HepG2 (cell line): Measurements from ENCODE around the gene PSMB8. TPM values are rescaled to one million over a fixed set of nuclear protein-coding genes. Genes with fewer than 3 reads are reported as not detected.

ENCODE experiments used
- ATAC-seq: fragments of 200-7000 bp; cut with Tn5 transposase; 3 replicates; pipeline ENCODE4 v1.9.1; 2020; ENCODE audit warnings: mild to moderate bottlenecking, moderate library complexity
- BruUV-seq: library from RNA; stranded (reverse); fragments of 400-500 nt; replicated peaks from 2 replicates; lab custom pipeline; 2021; lab: Mats Ljungman, UMichigan
- CTCF ChIA-PET: fragments of 300-600 bp; formaldehyde crosslinking; extraction: SDS; loops from one replicate; lab custom pipeline; 2021; ENCODE audit warnings: low total read pairs, inconsistent platforms, low intra/inter-chr PET ratio; lab: Yijun Ruan, JAX
- POLR2A ChIA-PET: fragments of 350-600 bp; sonication (Branson Sonifier 250); formaldehyde crosslinking; loops from one replicate; lab custom pipeline; 2020; ENCODE audit warnings: antibody characterized with exemption, inconsistent platforms; lab: Yijun Ruan, JAX
- DNase-seq: peaks from one replicate; pipeline ENCODE4 v3.0.0-alpha.2; 2015; ENCODE audit warnings: low spot score
- FAIRE-seq: peaks from 3 replicates; lab custom pipeline; 2011; peaks lifted over from hg19 to GRCh38; lab: Jason Lieb, UNC
- H2AFZ ChIP-seq: one replicate; pipeline ENCODE4 v1.6.1; 2011; ENCODE audit warnings: low read length, inconsistent platforms
- H3K27ac ChIP-seq: fragments of 300-600 bp; 3 replicates; pipeline ENCODE4 v1.8.0; 2011; ENCODE audit warnings: mixed run types, mild to moderate bottlenecking, mixed read lengths, low read length, inconsistent platforms; ENCODE audit not compliant: insufficient read depth; ENCODE audit errors: extremely low read length
- H3K27me3 ChIP-seq, 2 experiments: fragments of 200-600 bp in 1 of 2; 2 replicates in 1 of 2; 3 replicates in 1 of 2; pipeline versions ENCODE4 v1.6.0 to v1.8.0; 2011; ENCODE audit warnings: low read length in 2 of 2, mild to moderate bottlenecking in 2 of 2, moderate library complexity in 2 of 2, inconsistent platforms in 1 of 2; ENCODE audit not compliant: insufficient read depth in 2 of 2, control insufficient read depth in 1 of 2
- H3K36me3 ChIP-seq, 2 experiments: fragments of 200-600 bp in 1 of 2; replicated peaks in 1 of 2; 2 replicates in 1 of 2; 3 replicates in 1 of 2; pipeline versions ENCODE4 v1.5.1 to v1.8.0; 2011; ENCODE audit warnings: low read length in 2 of 2, inconsistent platforms in 1 of 2; ENCODE audit not compliant: insufficient read depth in 2 of 2, control insufficient read depth in 1 of 2
- H3K4me1 ChIP-seq: 2 replicates; pipeline ENCODE4 v1.5.1; 2012; ENCODE audit warnings: low read length, inconsistent platforms; ENCODE audit not compliant: insufficient read depth
- H3K4me2 ChIP-seq: 2 replicates; pipeline ENCODE4 v1.6.0; 2011; ENCODE audit warnings: low read depth, low read length, inconsistent platforms
- H3K4me3 ChIP-seq, 3 experiments: fragments of 200-600 bp in 1 of 3; sonication (generic), shearing (Covaris generic) in 1 of 3; replicated peaks in 1 of 3; 2 replicates each; pipeline ENCODE4 v1.5.1; 2011 to 2016; ENCODE audit warnings: low read length in 3 of 3, inconsistent platforms in 2 of 3, low read depth in 2 of 3, mild to moderate bottlenecking in 2 of 3, control low read depth in 1 of 3, mixed read lengths in 1 of 3; ENCODE audit not compliant: insufficient read depth in 1 of 3
- H3K79me2 ChIP-seq: one replicate; pipeline ENCODE4 v1.6.1; 2011; ENCODE audit warnings: low read length, inconsistent platforms; ENCODE audit not compliant: insufficient read depth
- H3K9ac ChIP-seq: 2 replicates; pipeline ENCODE4 v1.6.0; 2011; ENCODE audit warnings: mild to moderate bottlenecking, low read depth, low read length, inconsistent platforms; ENCODE audit not compliant: insufficient read depth
- H3K9me3 ChIP-seq: 2 replicates; pipeline ENCODE4 v1.5.1; 2012; ENCODE audit warnings: mild to moderate bottlenecking, low read length
- H4K20me1 ChIP-seq: 2 replicates; pipeline ENCODE4 v1.6.0; 2011; ENCODE audit warnings: inconsistent platforms, mild to moderate bottlenecking, low read length, moderate library complexity; ENCODE audit not compliant: insufficient read depth
- ARNT2 ChIP-seq: sonication (generic); formaldehyde crosslinking; IDR thresholded peaks from 2 replicates; pipeline ENCODE4 v1.8.0; 2022; ENCODE audit warnings: mild to moderate bottlenecking, low read depth, missing genetic modification reagents, moderate library complexity
- HNF1B ChIP-seq: sonication (generic); formaldehyde crosslinking; IDR thresholded peaks from 2 replicates; pipeline ENCODE4 v1.5.1; 2020; ENCODE audit warnings: mild to moderate bottlenecking, moderate library complexity, missing genetic modification reagents
- ZNF350 ChIP-seq: sonication (generic); formaldehyde crosslinking; IDR thresholded peaks from 2 replicates; pipeline ENCODE4 v1.4.0; 2020; ENCODE audit warnings: mild to moderate bottlenecking, low read depth, missing genetic modification reagents, borderline replicate concordance
- ZNF549 ChIP-seq: sonication (generic); formaldehyde crosslinking; IDR thresholded peaks from 2 replicates; pipeline ENCODE4 v1.5.0; 2020; ENCODE audit warnings: missing genetic modification reagents
- ZNF614 ChIP-seq: IDR thresholded peaks from 2 replicates; pipeline ENCODE4 v1.6.1; 2018; ENCODE audit warnings: missing biosample characterization, missing genetic modification reagents, inconsistent platforms, borderline replicate concordance
- WGBS: methylation state at CpG from one replicate; pipeline ENCODE4 v1.1.6; 2017; ENCODE audit warnings: low lambda C conversion rate; 5-methylcytosine and 5-hydroxymethylcytosine counted together
- in situ Hi-C: cut with HindIII; loops from 2 replicates; pipeline ENCODE4 v1.10.0; 2017; ENCODE audit warnings: low pct_unique_long_range_greater_than_20kb; ENCODE audit not compliant: extremely low pct_ligation_motif_present
- intact Hi-C: fragments of 100-400 bp; cut with micrococcal nuclease; formaldehyde crosslinking; loops from one replicate; pipeline ENCODE4 v1.10.0; 2022; ENCODE audit not compliant: unreplicated experiment
- polyA plus RNA-seq, 8 experiments: library from polyadenylated mRNA; depleted of rRNA in 3 of 8; stranded (reverse) in 7 of 8; unstranded in 1 of 8; fragments of >200 nt; fragmentation: Illumina TruSeq in 4 of 8; extraction: Trizol in 4 of 8; gene quantifications; 2 replicates each; pipeline versions ENCODE4 v1.2.1 to v1.2.3, GENCODE V29; 2011 to 2016; ENCODE audit warnings: low read depth in 4 of 8, missing spikeins in 1 of 8, mixed read lengths in 1 of 8; ENCODE audit not compliant: insufficient read depth in 1 of 8
- total RNA-seq, 5 experiments: library from RNA; depleted of rRNA; stranded (reverse); fragments of >200 nt; fragmentation: Illumina TruSeq; extraction: Trizol; gene quantifications; 2 replicates each; pipeline ENCODE4 v1.2.3, GENCODE V29; 2016; ENCODE audit warnings: low read depth in 1 of 5
- TF ChIP-seq, protein P1 (sequence below): sonication (generic); formaldehyde crosslinking; IDR thresholded peaks from 2 replicates; pipeline ENCODE4 v1.4.0; 2020; ENCODE audit warnings: missing genetic modification reagents, borderline replicate concordance

The PSMB8 gene
- total and polyA plus RNA-seq, 2 of the 13 experiments (the other 11 are each of a cell fraction or from before 2014, with no cell fraction given) = 30.7 to 64.7 TPM

GRCh38 chr6:32799740-32800139 lies 44.1 kb downstream of the PSMB8 start (continued):
- no peak for TF ChIP-seq HNF1B (CRISPR knock-in tag)
- TF ChIP-seq ZNF350 (CRISPR knock-in tag) = no peak
- TF ChIP-seq ZNF614 (CRISPR knock-in tag) = no peak
- TF ChIP-seq ARNT2 (CRISPR knock-in tag) = no peak

DNA sequence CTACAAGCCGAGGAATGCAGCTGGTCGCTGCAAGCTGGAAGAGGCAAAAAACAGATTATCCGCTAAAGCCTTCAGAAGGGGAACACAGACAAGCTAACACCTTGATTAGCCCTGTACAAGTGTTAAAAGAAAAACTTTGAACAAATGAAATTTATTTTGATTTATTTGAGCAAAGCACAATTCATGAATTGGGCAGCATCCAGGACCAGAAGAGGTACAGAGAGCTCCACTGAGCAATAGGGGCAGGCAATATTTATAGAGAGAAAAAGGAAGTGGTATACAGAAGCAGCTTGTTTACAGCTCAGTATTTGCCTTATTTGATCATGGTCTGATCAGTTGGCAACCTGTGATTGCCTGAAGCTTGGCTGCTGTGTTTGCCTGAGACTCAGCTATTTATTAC lies 44.7 kb downstream of the PSMB8 start:
- peaks cover 15% of the 10 kb centered on the region for H3K4me1 ChIP-seq
- no TSS peak for BruUV-seq
- H3K4me2 ChIP-seq = no peak overlapping the region
- 44% methylated on average over 3 of the region's 3 CpGs for WGBS
- no peak overlapping the region for H3K4me3 ChIP-seq
- H3K27ac ChIP-seq = no peak overlapping the region
- no peak for FAIRE-seq
- TF ChIP-seq, protein P1, sequence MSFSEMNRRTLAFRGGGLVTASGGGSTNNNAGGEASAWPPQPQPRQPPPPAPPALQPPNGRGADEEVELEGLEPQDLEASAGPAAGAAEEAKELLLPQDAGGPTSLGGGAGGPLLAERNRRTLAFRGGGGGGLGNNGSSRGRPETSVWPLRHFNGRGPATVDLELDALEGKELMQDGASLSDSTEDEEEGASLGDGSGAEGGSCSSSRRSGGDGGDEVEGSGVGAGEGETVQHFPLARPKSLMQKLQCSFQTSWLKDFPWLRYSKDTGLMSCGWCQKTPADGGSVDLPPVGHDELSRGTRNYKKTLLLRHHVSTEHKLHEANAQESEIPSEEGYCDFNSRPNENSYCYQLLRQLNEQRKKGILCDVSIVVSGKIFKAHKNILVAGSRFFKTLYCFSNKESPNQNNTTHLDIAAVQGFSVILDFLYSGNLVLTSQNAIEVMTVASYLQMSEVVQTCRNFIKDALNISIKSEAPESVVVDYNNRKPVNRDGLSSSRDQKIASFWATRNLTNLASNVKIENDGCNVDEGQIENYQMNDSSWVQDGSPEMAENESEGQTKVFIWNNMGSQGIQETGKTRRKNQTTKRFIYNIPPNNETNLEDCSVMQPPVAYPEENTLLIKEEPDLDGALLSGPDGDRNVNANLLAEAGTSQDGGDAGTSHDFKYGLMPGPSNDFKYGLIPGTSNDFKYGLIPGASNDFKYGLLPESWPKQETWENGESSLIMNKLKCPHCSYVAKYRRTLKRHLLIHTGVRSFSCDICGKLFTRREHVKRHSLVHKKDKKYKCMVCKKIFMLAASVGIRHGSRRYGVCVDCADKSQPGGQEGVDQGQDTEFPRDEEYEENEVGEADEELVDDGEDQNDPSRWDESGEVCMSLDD (CRISPR knock-in tag) = no peak
- TF ChIP-seq ZNF549 (CRISPR knock-in tag) = 0 out of 2 replicates have a peak, but pooled peaks have one; percentile 63
- in situ Hi-C loops (loop anchor here (5.0 to 25.0 kb wide), 3 partner anchors 387 to 712 kb away; no protein-coding TSS in a partner anchor), intact Hi-C loops (loop anchor here (10.0 kb wide), 1 partner anchor 554 kb away; no protein-coding TSS in a partner anchor)
- POLR2A ChIA-PET = no interaction called here
- H3K9ac ChIP-seq = no peak overlapping the region
- CTCF ChIA-PET = no interaction called here
- H2AFZ ChIP-seq = no peak overlapping the region
- no peak for ATAC-seq
- no peaks in the 10 kb centered on the region for H3K9me3 ChIP-seq
- H3K27me3 ChIP-seq = peaks cover 0 to 23% of the 10 kb centered on the region in 2 experiments; a peak in 3 of 5 replicates
- no peak for DNase-seq
- no peaks in the 10 kb centered on the region for H4K20me1 ChIP-seq
- H3K79me2 ChIP-seq = no peaks in the 10 kb centered on the region
- no peaks in the 10 kb centered on the region for H3K36me3 ChIP-seq
